Measurements from ENCODE around the gene RNASE13.

RNASE13 gene

DNA sequence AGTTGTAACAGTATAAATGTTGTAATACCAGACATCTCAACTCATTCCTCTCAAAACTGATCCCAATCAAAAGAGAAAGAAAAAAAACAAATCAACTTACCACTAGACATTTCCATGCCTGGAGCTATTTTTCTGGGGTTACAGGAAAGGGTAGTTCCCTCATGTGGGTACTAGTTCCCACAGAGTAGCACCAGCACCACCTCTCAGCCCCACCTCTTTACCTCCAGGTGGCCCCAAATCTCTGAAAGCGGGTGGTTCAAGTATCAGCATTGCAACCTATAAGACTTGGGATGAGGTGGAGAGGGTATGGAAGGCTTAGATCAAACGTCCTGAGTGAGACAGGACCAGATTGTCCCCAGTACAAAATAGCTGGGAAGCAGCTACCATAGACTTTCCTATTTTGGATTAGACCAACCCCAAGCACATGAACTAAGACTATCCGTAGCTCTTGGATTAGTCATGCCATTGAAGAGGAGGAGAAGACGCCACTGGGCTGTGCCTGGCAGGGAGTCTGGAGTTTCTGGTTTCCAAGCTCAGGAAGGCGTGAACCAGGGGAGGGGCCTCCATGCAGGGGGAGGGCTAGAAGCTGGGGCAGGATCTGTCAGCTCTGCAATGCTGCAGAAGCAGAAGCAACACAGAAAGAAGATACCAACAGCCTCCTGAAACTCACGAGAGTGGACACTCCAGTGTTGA is 35.8 kb downstream of the RNASE13 start, which contains the start of gene SLC39A2:
TSS of gene SLC39A2 (plus strand) at position 620 of the 693 bp plus-strand sequence. CDS start 154 bp downstream, outside the sequence.
- no peak for TF ChIP-seq FOXP2 (optimal IDR thresholded peaks at IDR 0.05; ENCODE audit: borderline replicate concordance, extremely low read depth, extremely low read length, insufficient read depth)

DNA sequence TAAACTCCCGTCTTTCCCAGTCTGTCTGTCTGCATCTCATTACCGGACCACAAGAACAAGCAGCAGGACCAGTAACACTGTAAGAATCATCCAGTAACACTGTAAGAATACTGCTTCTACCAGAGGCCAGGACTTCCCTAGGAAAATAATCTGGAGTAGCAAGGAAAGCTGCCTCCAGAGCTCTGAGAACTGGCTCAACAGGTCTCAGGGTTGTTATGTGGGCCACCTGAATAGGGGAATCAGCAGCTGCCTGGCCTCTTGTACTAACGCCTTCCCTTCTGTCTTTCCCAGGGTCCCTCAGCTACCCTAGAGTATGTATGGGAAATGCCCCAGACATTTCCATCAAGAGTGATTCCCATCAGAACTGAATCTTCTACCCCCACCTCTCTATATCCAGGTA is 36.5 kb downstream of the RNASE13 start:
- TF ChIP-seq POLR2AphosphoS5 (IDR thresholded peaks at IDR 0.05; ENCODE audit: low read depth, low read length) = no peak
- no peak for TF ChIP-seq FOXP2 (optimal IDR thresholded peaks at IDR 0.05; ENCODE audit: borderline replicate concordance, extremely low read depth, extremely low read length, insufficient read depth)
- TF ChIP-seq TAF1 (IDR thresholded peaks at IDR 0.05; ENCODE audit: borderline replicate concordance, insufficient read depth, low read length) = no peak
- TF ChIP-seq, protein P1, sequence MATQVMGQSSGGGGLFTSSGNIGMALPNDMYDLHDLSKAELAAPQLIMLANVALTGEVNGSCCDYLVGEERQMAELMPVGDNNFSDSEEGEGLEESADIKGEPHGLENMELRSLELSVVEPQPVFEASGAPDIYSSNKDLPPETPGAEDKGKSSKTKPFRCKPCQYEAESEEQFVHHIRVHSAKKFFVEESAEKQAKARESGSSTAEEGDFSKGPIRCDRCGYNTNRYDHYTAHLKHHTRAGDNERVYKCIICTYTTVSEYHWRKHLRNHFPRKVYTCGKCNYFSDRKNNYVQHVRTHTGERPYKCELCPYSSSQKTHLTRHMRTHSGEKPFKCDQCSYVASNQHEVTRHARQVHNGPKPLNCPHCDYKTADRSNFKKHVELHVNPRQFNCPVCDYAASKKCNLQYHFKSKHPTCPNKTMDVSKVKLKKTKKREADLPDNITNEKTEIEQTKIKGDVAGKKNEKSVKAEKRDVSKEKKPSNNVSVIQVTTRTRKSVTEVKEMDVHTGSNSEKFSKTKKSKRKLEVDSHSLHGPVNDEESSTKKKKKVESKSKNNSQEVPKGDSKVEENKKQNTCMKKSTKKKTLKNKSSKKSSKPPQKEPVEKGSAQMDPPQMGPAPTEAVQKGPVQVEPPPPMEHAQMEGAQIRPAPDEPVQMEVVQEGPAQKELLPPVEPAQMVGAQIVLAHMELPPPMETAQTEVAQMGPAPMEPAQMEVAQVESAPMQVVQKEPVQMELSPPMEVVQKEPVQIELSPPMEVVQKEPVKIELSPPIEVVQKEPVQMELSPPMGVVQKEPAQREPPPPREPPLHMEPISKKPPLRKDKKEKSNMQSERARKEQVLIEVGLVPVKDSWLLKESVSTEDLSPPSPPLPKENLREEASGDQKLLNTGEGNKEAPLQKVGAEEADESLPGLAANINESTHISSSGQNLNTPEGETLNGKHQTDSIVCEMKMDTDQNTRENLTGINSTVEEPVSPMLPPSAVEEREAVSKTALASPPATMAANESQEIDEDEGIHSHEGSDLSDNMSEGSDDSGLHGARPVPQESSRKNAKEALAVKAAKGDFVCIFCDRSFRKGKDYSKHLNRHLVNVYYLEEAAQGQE (IDR thresholded peaks at IDR 0.05; ENCODE audit: insufficient read depth in 1 of 2, low read depth in 2 of 2, low read length in 2 of 2) = no peak
- TF ChIP-seq SIN3A (IDR thresholded peaks at IDR 0.05; ENCODE audit: borderline replicate concordance, insufficient read depth, low read length) = no peak

DNA sequence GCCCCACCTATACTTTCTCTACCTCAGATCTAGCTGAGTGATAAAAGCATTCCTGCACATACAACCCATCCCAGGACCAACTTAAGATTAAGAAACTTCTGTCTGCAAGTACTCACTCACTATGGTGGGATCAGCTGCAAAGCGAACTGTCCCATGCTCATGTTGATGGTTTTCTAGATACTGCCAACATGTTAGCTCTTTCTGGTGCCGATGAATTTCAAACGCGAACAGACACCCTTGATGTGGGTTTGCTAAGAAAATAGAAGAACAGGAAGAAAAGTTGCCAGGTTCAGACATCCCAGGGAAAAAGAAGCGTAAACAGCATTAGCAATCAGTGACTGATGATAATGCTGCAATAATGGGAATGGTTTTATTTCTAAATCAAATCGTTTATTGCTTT is 37.0 kb downstream of the RNASE13 start:
- TF ChIP-seq FOXP2 (optimal IDR thresholded peaks at IDR 0.05; ENCODE audit: borderline replicate concordance, extremely low read depth, extremely low read length, insufficient read depth) (no peak), TAF1 (IDR thresholded peaks at IDR 0.05; ENCODE audit: borderline replicate concordance, insufficient read depth, low read length) (no peak)

DNA sequence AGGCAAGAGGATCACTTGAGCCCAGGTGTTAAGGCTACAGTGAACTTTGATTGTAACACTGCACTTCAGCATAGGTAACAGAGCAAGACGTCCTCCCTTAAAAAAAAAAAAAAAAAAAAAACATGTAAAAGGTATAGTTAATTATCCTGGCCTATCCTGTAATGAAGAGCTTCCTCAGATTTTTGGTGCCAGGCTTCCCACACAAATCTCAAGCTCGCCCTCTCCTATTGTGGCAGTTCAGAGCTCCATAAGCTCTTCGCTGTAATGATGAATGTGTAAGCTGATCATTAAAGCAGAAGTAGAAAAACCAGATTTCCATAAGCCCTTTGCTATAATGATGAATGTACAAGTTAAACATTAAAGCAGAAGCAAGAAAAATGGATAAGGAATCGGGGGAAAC is 37.5 kb downstream of the RNASE13 start:
- TF ChIP-seq FOXP2 (optimal IDR thresholded peaks at IDR 0.05; ENCODE audit: borderline replicate concordance, extremely low read depth, extremely low read length, insufficient read depth) (no peak), POLR2AphosphoS5 (IDR thresholded peaks at IDR 0.05; ENCODE audit: low read depth, low read length) (no peak), TAF1 (IDR thresholded peaks at IDR 0.05; ENCODE audit: borderline replicate concordance, insufficient read depth, low read length) (no peak)

DNA sequence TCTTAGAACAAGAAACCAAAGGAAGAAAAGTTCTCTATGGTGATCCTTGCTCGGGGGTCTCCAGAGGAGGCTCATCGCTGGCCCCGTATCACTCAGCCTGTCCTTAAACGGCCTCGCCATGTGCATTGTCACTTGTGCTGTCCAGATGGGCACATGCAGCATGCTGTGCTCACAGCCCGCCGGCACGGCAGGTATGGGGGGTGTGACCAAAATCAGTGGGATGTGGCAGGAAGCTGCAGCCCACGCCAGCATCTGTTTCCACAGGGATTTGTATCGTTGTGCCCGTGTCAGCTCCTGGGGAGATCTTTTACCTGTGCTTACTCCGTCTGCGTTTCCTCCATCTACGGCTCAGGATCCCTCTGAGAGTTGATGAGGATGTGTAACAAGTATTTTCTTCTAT is 38.1 kb downstream of the RNASE13 start:
- no peak for TF ChIP-seq SIN3A (IDR thresholded peaks at IDR 0.05; ENCODE audit: borderline replicate concordance, insufficient read depth, low read length)
- TF ChIP-seq FOXP2 (optimal IDR thresholded peaks at IDR 0.05; ENCODE audit: borderline replicate concordance, extremely low read depth, extremely low read length, insufficient read depth) = no peak
- TF ChIP-seq, protein P1 (IDR thresholded peaks at IDR 0.05; ENCODE audit: insufficient read depth in 1 of 2, low read depth in 2 of 2, low read length in 2 of 2) = no peak
- TF ChIP-seq TAF1 (IDR thresholded peaks at IDR 0.05; ENCODE audit: borderline replicate concordance, insufficient read depth, low read length) = no peak
- no peak for TF ChIP-seq POLR2AphosphoS5 (IDR thresholded peaks at IDR 0.05; ENCODE audit: low read depth, low read length)

DNA sequence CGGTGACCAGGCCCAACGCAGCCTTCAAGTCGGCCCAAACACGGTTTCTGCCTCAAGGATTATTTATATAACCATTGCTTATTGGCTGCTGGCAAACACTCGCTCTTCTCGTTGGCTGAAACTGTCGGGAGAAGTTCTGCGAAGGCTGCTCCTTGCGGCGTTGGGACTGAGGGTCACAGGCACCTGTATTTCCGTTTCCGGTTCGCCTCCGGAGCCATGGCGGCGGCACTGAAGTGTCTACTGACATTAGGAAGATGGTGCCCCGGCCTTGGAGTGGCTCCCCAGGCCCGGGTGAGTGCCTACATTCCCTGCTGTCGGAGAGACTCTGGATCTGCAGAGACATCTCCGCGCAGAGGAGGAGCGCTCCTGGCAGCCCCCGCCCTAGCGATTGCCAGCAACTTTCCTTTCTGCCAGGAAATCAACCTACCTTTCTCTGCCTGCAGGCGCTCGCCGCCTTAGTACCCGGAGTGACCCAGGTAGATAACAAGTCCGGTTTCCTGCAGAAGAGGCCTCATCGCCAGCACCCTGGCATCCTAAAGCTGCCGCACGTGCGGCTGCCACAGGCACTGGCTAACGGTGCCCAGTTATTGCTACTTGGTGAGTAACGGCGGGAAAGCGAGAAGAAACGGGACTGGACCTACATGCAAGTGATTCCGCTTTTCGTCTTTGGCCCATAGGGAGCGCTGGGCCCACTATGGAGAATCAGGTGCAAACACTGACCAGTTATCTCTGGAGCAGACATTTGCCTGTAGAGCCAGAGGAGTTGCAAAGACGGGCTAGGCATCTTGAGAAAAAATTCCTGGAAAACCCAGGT is 44.6 kb downstream of the RNASE13 start, which contains the start of gene METTL17:
TSS of gene METTL17 (plus strand) at position 194 of the 814 bp plus-strand sequence. CDS start at position 217, 23 bp downstream.
- TF ChIP-seq POLR2AphosphoS5 (IDR thresholded peaks at IDR 0.05; ENCODE audit: low read depth, low read length) = peak; percentile 63
- no peak for TF ChIP-seq SIN3A (IDR thresholded peaks at IDR 0.05; ENCODE audit: borderline replicate concordance, insufficient read depth, low read length)

DNA sequence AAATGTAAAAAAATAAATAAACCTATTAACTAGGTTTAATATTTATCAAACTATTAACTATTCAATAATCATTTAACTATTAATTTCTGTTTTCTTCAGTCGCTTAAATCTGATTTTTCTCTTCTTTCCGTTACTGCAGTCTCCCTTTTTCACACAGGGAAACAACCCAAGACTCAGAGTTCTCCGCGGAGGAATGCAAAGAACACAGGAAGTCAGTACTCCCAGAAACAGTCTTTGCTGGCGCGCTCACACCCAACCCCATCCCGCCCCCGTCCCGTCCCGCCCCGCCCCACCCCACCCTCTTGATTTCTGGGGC is 45.2 kb downstream of the RNASE13 start:
- no peak for TF ChIP-seq SIN3A (IDR thresholded peaks at IDR 0.05; ENCODE audit: borderline replicate concordance, insufficient read depth, low read length)
- TF ChIP-seq, protein P1 (IDR thresholded peaks at IDR 0.05; ENCODE audit: insufficient read depth in 1 of 2, low read depth in 2 of 2, low read length in 2 of 2) = no peak
- TF ChIP-seq FOXP2 (optimal IDR thresholded peaks at IDR 0.05; ENCODE audit: borderline replicate concordance, extremely low read depth, extremely low read length, insufficient read depth) = no peak
- no peak for TF ChIP-seq POLR2AphosphoS5 (IDR thresholded peaks at IDR 0.05; ENCODE audit: low read depth, low read length)
- no peak for TF ChIP-seq TAF1 (IDR thresholded peaks at IDR 0.05; ENCODE audit: borderline replicate concordance, insufficient read depth, low read length)

Measured in PFSK-1 (cell line).